ENCODE data around the gene ADK.
"Not testable (repeated sequence)": the region's sequence is repeated elsewhere in the genome, so short reads cannot be mapped to it uniquely, and the experiment has no call there.

Gene ADK

DNA sequence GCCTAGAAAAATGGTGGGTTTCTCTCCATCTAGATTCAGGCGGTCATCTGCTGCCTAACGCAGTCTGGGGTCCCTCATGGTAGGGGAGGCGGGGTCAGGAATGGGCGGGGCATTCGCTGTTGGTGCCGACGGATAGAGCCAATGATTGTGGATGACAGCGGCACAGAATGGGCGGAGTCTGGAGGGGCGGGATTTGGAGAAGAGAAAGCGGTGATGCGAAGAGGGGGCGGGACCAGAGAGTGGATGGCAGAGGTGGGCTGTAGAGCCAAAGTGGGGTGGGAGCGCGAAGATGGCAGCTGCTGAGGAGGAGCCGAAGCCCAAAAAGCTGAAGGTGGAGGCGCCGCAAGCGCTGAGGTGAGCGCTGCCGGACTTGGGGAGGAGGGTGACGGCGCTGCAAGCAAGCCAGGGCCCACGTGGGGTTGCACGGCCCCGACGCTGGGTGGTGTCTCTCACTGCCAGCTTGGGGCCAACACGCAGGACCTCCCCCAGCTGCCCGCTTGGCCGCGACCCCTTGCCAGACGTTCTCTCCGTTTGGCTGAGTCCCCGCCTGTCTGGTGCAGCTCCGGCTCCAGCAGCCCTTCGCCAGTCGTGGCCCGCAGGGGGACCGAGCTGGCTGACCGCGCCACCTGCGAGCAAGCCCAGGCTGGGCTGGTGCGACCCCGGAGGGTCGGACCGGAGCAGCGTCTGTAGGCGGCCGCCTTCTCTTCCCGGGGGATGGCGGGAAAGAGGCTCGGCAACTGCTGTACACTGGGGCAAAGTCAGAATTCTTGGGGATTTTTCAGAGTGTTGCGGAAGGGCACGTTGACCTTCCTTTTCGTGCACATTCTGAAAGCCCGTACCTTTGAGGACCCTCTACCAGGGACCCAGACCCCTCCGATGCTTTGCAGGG lies at the start of gene ADK:
Gene ADK (plus strand): TSS at position 232 of the 889 bp plus-strand sequence. CDS start 58 bp downstream, at position 290.
- peak; percentile 97 for DNase-seq (ENCODE audit: low read depth)

- DNase-seq (ENCODE audit: low read depth): no peak
Observed at GRCh38 chr10:74103560-74104258, 47.3 kb upstream of the ADK start.

DNA sequence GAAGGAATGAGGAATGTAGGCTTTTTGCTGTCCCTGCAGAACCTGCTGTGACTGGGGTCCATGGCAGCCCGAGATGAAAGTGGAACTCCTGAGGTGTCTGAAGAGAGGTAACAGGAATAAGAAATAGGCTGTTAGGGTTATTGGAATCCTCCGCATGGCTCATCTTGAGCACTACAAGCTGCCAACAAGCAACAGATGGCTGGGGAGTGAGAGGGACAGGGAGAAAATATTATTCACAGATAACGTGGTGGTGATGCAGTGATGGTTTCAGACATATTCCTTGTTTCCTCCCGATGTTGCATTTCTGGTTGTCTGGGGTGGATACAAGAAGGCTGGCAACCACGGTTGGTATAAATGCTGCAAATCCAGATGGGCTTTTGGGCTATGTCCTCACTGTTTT lies 46.5 kb upstream of the ADK start:
- DNase-seq (ENCODE audit: low read depth): no peak

GRCh38 chr10:74104996-74105395 lies 46.0 kb upstream of the ADK start:
- DNase-seq (ENCODE audit: low read depth): no peak

GRCh38 chr10:74107391-74107790 lies 43.6 kb upstream of the ADK start:
- no peak for DNase-seq (ENCODE audit: low read depth)

DNA sequence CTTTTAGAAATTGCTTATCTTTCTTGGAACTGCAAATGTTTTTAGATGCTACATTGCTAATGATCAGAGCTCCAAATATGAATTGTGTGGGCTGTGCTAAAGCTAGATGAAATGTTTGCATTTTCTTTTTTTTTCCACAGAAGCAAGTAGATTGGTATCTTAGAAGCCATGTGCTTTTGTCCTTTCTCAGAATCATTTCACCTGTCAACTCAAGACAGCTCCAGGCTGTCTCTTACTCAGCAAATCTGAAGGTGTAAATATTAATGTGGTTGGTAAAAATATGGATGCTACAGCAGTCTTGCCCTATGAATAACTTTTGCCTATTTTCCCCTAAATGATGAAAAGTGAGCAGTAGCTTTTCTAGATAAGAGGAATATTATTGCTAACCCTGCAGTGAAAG lies 41.6 kb upstream of the ADK start:
- no peak for DNase-seq (ENCODE audit: low read depth)

DNA sequence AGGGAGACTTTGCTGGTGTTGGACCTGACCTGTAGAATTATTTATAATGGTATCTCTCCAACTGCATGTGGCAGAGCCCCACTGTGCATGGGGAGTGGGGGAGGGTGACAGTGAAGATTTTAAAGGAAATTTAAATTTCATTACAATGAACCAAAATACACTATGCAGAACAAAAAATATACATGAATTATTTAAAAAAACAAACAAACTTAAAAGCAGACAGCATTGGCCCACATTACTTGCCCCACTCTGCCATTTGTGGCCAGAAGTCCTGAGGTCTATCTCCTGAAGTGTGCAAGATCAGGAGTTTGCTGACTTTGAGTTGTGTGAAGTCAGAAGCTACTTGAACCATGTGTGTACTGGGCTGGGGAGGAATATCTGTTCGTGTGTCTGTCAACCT lies 40.9 kb upstream of the ADK start:
- DNase-seq (ENCODE audit: low read depth): no peak

- no peak for DNase-seq (ENCODE audit: low read depth)
Observed at GRCh38 chr10:74111799-74112198, 39.2 kb upstream of the ADK start.

GRCh38 chr10:74113546-74113945 lies 37.5 kb upstream of the ADK start:
- no peak for DNase-seq (ENCODE audit: low read depth)

DNA sequence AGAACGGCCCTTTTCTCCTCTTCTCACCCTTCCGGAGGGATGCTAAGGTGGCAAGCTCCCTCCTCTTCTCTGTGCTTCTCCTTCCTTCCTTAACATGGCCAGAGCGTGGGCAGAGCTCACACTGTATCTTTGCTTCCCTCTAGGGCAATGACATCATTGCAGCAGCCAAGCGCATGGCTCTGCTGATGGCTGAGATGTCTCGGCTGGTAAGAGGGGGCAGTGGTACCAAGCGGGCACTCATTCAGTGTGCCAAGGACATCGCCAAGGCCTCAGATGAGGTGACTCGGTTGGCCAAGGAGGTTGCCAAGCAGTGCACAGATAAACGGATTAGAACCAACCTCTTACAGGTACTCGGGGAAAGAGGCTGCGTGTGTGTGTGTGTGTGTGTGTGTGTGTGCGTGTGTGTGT lies 37.0 kb upstream of the ADK start:
- no peak for DNase-seq (ENCODE audit: low read depth)

- no peak for DNase-seq (ENCODE audit: low read depth)
Observed at GRCh38 chr10:74117738-74118137, 33.3 kb upstream of the ADK start.

DNA sequence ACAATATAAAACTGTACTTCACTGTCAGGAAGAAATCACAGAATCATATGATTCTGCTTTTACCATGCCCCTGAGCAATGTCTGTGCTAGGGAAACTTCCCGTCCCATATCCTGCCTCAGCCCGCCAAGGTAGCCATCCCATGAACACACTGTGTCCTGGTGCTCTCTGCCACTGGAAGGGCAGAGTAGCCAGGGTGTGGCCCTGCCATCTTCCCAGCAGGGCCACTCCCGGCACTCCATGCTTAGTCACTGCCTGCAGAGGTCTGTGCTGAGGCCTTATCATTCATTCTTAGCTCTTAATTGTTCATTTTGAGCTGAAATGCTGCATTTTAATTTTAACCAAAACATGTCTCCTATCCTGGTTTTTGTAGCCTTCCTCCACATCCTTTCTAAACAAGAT lies 32.2 kb upstream of the ADK start:
- DNase-seq (ENCODE audit: low read depth): no peak

DNA sequence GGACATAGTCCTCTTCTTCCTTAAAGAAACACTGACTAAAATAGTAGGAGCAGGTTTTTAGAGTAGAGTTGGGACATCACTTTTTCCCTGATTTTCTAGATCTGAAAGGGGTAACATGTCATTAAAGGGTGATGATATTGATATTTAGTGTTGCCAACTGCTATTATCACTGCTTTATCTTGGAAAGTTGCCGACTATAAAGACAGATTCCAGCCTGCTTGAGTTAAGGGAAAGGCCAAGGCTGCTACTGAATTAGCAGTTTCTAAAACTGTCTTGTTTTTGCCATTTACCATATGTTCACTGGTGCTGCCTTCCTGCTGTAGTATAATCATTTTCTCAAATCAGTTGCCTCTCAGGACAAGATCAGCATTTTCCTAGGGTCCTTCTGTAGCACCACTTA lies 30.1 kb upstream of the ADK start:
- no peak for DNase-seq (ENCODE audit: low read depth)

DNA sequence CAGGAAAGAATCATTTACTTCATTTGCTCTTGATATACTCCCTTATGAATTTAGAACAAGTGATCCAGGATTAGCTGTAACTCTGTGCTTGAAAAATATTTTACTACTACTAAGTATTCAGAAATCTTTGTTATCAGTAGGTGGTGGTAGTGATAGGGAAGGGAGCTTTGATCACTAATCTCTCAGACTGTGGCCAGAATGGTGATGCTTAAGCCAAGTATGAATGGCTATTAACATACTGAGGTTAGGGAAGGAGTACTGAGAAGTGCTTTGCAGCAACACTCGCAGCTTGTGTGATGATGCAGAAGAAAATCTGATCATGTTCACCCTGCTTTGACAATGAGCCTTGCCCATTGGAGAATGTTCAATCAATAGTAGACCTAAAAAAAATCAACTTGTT lies 29.7 kb upstream of the ADK start:
- no peak for DNase-seq (ENCODE audit: low read depth)

DNA sequence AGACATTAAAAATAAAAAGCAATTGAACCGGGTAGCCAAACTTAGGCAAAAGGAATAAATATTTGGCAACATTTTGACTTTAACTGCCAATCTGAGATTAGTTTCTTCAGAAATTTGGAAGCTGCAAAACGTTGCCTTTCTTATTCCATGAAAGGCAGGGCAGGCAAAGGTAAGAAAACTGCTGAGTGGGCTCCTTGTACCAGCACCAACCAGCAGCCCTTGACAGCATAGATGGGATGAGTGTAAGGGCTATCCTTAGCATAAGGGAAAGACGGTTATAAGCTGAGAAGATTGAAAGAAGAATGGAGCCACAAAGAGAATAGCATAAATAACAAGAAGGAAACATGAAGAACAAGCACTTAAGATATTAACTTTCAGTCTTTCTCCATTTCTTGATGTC lies 29.0 kb upstream of the ADK start:
- no peak for DNase-seq (ENCODE audit: low read depth)

- no peak for DNase-seq (ENCODE audit: low read depth)
Observed at GRCh38 chr10:74123081-74123480, 27.9 kb upstream of the ADK start.

DNA sequence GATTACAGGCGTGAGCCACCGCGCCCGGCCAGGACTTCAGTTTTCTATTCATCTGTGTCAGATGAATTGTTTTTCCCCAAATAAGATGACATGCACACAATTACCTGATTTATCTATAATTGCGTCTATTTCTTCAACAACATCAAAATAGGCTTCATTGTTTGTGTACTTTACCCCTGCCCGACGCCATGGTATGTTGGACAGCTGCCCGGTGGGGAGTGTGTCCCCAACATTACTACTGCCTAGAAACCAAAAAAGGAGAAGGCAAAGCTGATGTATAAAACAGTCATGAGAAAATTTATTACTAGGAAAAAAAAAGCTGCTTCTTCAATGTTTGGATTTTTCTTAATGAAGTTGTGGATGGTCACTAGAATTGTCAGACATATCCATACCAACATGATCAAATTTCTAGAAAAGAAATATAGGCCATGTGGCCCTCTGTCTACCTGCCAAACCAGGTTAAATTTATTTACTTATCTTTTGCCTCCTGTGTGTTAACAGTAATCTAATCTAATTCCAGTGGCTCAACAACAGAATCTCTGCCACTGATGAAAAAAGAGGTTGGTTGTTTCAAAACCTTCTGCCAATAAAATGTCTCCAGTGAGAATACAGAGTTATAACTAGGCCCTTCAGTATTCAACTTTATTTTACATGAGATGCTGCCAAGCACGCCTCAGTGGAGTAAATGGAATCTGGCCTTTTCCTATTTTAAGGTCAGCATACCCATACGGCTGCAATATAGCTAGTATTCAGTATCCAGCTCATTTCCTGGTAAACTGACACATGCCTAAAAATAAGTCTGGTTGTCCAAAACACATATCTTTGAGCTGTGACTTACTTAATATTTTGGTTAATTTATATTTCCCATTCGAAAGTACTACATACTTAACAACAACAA lies 16.8 kb upstream of the ADK start:
- DNase-seq (ENCODE audit: low read depth): no peak

DNA sequence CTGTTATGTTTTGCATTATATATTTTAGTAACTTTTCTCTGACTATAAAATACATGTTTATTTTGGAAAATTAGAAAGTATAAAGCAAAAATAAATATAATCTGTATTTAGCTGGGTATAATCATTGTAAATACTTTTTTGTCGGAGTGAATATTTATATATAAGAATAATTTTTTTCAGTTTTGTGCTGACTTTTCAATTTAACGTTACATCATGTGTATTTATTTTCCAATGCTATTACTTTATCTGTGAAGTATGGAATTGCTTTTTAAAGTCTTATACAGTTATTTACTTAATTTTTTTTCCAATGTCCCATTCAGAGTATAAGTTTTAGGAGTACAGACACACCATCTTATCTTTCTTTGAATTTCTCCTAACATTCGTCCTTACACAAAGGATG lies 15.6 kb upstream of the ADK start:
- DNase-seq (ENCODE audit: low read depth): no peak

- DNase-seq (ENCODE audit: low read depth): no peak
Observed at GRCh38 chr10:74137992-74138391, 13.0 kb upstream of the ADK start.

DNA sequence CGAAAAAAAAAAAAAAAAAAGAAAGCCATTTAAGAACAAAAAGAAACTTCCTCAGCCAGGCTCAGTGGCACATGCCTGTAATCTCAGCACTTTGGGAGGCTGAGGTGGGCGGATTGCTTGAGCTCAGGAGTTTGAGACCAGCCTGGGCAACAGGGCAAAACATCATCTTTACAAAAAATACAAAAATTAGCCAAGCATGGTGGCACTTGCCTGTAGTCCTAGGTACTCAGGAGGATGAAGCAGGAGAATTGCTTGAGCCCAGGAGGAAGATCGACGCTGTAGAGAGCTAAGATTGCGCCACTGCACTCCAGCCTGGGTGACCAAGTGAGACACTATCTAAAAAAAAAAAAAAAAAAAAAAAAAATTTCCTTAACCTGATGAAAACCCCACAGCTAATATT lies 12.4 kb upstream of the ADK start:
- DNase-seq (ENCODE audit: low read depth): not testable (repeated sequence)

- DNase-seq (ENCODE audit: low read depth): no peak
Observed at GRCh38 chr10:74139981-74140380, 11.0 kb upstream of the ADK start.

DNA sequence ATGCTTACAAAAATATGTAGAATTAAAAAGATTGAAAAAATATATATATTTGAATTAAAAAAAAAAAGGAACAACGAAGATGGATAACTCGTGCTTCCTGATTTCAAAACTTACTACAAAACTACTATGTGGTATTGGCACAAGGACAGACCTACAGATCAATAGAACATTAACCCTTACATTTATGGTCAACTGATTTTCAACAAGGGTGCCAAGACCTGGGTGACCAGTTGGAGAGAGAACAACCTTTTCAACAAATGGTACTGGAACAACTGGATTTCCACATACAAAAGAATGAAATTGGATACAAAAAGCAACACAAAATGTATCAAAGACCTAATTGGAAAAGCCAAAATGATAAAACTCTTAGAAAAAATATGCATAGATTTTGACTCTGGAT lies 10.5 kb upstream of the ADK start:
- no peak for DNase-seq (ENCODE audit: low read depth)

DNA sequence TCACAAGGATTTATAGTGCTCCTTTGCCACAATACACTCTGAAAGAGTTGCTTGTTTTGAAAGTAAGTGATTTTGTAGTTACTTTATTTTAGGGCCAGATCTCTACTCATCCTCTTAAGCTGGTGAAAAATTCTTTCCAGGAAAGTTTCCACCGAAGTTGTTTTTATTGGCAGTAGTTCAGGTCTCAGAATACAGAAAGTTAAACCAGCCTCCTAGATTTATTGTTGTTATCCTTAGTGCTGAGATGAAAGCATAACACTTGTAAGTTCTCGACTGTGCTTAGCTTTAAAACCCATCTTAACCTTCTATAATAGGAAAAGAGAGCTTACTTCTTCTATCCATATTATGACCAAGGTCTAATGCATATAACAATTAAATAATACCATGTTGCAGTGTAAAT lies 5.9 kb upstream of the ADK start:
- DNase-seq (ENCODE audit: low read depth): no peak
